AG04450 (cell line): ENCODE data around the gene ZNF263. TPM values are rescaled to one million over a fixed set of nuclear protein-coding genes. Genes with fewer than 3 reads are reported as not detected.

Experiments
- CTCF ChIA-PET: fragments of 300-600, 350-600 bp; formaldehyde crosslinking; extraction: SDS; loops from one replicate; lab custom pipeline; 2022; ENCODE audit warnings: antibody characterized with exemption, inconsistent platforms; lab: Charles Lee
- POLR2A ChIA-PET: fragments of 350-600 bp; formaldehyde crosslinking; extraction: SDS; loops from one replicate; lab custom pipeline; 2021; ENCODE audit warnings: antibody characterized with exemption, inconsistent platforms; lab: Yijun Ruan, JAX
- DNase-seq: peaks from one replicate; pipeline ENCODE4 v3.0.0-alpha.2; 2011; ENCODE audit warnings: low read depth, low spot score
- H3K27ac ChIP-seq: one replicate; pipeline ENCODE4 v1.5.1; 2012; ENCODE audit warnings: low read depth, low read length, control low read depth
- H3K27me3 ChIP-seq: one replicate; pipeline ENCODE4 v1.6.0; 2012; ENCODE audit warnings: low read length; ENCODE audit not compliant: control insufficient read depth, insufficient read depth
- H3K4me3 ChIP-seq: 2 replicates; pipeline ENCODE4 v1.5.1; 2011; ENCODE audit warnings: mild to moderate bottlenecking, low read depth, low read length, control low read depth
- H3K9me3 ChIP-seq: 2 replicates; pipeline ENCODE4 v1.5.1; 2012; ENCODE audit warnings: low read length; ENCODE audit not compliant: control insufficient read depth, insufficient read depth
- polyA plus RNA-seq: library from polyadenylated mRNA; depleted of rRNA; stranded (reverse); fragments of >200 nt; gene quantifications from 2 replicates; pipeline ENCODE4 v1.2.3, GENCODE V29; 2011
- TF ChIP-seq, protein P1 (sequence below): IDR thresholded peaks from 2 replicates; pipeline ENCODE4 v1.5.1; 2011; ENCODE audit warnings: low read depth, low read length, control low read depth, inconsistent platforms

The ZNF263 gene
- polyA plus RNA-seq, 1 experiment, result 13.2 TPM

DNA sequence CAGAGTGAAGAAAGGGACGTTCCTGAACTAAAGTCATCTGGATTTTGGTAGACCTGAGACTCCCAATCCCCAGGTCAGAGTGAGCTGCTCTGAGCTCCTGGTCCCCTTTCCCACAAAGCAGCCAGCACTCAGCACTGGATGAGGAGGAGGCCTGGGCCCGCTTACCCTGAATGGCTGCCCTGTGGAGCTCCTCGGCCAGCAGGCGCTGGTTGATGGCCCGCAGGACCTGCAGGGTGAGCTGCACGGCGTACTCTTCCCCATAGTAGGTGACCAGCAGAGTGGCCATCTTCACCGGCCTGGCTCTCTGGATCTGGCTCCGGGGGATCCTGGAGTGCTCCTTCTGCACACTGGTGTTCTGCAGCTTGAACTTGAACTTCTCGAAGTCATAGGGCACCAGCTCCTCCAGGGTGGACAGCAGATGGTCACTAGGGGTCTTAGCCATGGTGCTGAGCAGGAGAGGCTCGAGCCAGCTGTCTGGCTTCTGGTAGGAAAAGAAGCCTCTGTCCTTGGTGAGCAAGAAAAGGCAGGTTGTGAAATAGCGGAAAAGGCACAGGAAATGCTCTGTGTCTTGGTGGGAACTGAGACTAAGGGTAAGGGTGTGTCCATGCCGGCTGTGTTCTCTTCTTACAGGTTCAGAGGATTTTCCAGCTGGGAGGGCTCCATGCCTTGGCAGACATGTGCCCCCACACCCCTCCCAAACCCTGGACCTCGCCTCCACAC lies 27.0 kb upstream of the ZNF263 start, which contains the start of gene MEFV:
Gene MEFV, minus strand, starts transcription at position 488 of the 720 bp plus-strand sequence. Its CDS starts 46 bp downstream, at position 442.
- peaks cover 4% of the 10 kb centered on the region for H3K27me3 ChIP-seq
- no peak within 1 kb of the TSS for H3K4me3 ChIP-seq
- POLR2A ChIA-PET, result no interaction called here
- CTCF ChIA-PET, result no interaction called here
- TF ChIP-seq, protein P1, sequence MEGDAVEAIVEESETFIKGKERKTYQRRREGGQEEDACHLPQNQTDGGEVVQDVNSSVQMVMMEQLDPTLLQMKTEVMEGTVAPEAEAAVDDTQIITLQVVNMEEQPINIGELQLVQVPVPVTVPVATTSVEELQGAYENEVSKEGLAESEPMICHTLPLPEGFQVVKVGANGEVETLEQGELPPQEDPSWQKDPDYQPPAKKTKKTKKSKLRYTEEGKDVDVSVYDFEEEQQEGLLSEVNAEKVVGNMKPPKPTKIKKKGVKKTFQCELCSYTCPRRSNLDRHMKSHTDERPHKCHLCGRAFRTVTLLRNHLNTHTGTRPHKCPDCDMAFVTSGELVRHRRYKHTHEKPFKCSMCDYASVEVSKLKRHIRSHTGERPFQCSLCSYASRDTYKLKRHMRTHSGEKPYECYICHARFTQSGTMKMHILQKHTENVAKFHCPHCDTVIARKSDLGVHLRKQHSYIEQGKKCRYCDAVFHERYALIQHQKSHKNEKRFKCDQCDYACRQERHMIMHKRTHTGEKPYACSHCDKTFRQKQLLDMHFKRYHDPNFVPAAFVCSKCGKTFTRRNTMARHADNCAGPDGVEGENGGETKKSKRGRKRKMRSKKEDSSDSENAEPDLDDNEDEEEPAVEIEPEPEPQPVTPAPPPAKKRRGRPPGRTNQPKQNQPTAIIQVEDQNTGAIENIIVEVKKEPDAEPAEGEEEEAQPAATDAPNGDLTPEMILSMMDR, result no peak
- no peak for DNase-seq
- no peak within 1 kb of the TSS for H3K27ac ChIP-seq
- peaks cover 7% of the 10 kb centered on the region; the same call in 1 of the 2 replicates for H3K9me3 ChIP-seq

DNA sequence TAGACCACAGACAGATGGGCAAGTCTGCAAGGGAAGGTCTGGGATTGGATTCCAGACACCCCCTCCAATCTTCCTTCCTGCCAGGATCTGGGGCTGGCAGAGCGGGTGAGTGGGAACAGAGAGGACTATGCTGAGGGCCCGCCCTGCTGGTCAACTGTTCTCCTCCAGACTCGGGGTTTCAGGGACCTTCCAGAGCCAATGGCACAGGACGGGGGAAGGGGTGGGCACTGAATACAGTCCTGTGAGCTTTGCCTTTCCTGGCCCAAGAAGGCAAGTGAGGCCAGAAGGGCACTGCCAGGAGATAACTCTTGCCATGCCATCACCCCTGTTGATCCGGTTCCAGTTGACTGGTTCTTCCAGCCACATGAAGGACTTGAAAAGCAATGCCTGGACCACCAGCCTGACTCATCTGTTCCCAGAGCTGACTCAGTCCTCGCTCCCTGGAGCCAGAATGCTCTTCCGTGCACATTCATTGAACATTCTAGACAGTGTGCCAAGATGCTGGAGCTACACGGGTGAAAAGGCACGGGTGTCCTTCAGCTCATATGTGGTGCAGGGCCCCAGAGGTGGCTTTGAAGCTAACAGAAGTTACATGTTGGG lies 26.3 kb upstream of the ZNF263 start:
- POLR2A ChIA-PET, result no interaction called here
- TF ChIP-seq, protein P1, result no peak
- DNase-seq, result no peak
- Histone ChIP-seq H3K27me3 (peaks cover 4% of the 10 kb centered on the region), H3K4me3 (no peak overlapping the region), H3K27ac (no peak overlapping the region), H3K9me3 (peaks cover 7% of the 10 kb centered on the region; the same call in 1 of the 2 replicates)
- CTCF ChIA-PET, result no interaction called here

DNA sequence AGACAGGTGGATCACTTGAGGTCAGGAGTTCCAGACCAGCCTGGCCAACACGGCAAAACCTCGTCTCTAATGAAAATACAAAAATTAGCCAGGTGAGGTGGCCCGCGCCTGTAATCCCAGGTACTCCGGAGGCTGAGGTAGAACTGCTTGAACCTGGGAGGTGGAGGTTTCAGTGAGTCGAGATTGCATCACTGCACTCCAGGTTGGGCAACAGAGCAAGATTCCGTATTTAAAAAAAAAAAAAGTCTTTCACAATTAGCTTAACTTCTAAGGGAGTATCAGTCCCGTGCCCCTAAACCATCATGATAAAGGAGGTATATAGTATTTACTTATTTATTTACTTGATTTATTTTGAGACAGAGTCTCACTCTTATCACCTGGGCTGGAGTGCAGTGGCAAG lies 23.5 kb upstream of the ZNF263 start:
- ChIA-PET POLR2A (no interaction called here), CTCF (no interaction called here)
- Histone ChIP-seq H3K4me3 (no peak overlapping the region), H3K27ac (no peak overlapping the region), H3K27me3 (no peaks in the 10 kb centered on the region), H3K9me3 (peaks cover 3% of the 10 kb centered on the region; the same call in 1 of the 2 replicates)
- no peak for DNase-seq
- TF ChIP-seq, protein P1, result no peak

DNA sequence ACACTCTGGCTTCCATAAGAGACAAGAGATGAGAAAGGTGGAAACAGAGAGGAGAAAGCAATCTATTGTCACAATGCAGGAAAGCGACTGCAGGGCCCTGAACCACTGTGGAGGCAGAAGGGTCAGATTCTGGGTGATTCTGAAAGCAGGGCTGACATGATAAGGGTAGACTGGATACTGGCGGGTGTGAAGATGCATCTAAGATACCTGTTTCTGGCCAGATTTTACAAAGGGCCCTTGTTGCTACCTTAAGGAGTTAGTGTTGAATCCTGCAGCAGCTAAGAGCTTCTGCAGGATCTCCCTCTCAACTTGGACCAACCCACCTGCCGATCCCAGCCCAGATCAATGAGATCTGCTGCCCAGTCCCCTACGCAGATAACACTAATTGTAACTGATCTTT lies 20.8 kb upstream of the ZNF263 start:
- POLR2A ChIA-PET, result interaction anchor here (0.7 kb wide), 1 partner anchor 20 kb away, joined by 4 read pairs; no protein-coding TSS in a partner anchor
- no peak overlapping the region for H3K4me3 ChIP-seq
- no peak overlapping the region for H3K27ac ChIP-seq
- no peaks in the 10 kb centered on the region for H3K27me3 ChIP-seq
- TF ChIP-seq, protein P1, result no peak
- peaks cover 5% of the 10 kb centered on the region; the same call in 1 of the 2 replicates for H3K9me3 ChIP-seq
- DNase-seq, result no peak
- CTCF ChIA-PET, result interaction anchor here (0.5 kb wide), 1 partner anchor 141 kb away, joined by 5 read pairs; no protein-coding TSS in a partner anchor
